Progenitor cell of endocrine pancreas (in vitro differentiated cells): ENCODE measurements around the gene ARTN. TPM values are rescaled to one million over a fixed set of nuclear protein-coding genes. Genes with fewer than 3 reads are reported as not detected.

Source experiments
- DNase-seq: peaks from one replicate; pipeline ENCODE4 v3.0.0; 2021; ENCODE audit warnings: low spot score; ENCODE audit not compliant: unreplicated experiment
- H3K27ac Mint-ChIP-seq: 2 replicates; pipeline ENCODE4 v1.8.0; 2021; ENCODE audit warnings: mild to moderate bottlenecking, moderate library complexity, mixed read lengths
- H3K27me3 Mint-ChIP-seq: 2 replicates; pipeline ENCODE4 v1.8.0; 2021; ENCODE audit warnings: mixed read lengths
- H3K36me3 Mint-ChIP-seq: 2 replicates; pipeline ENCODE4 v1.8.0; 2022; ENCODE audit warnings: mixed read lengths; ENCODE audit not compliant: insufficient read depth
- H3K4me1 Mint-ChIP-seq: 2 replicates; pipeline ENCODE4 v1.8.0; 2021; ENCODE audit warnings: low read depth, mixed read lengths
- H3K4me3 Mint-ChIP-seq: 2 replicates; pipeline ENCODE4 v1.8.0; 2021; ENCODE audit warnings: low read depth, mild to moderate bottlenecking, moderate library complexity, mixed read lengths
- H3K9me3 Mint-ChIP-seq: 2 replicates; pipeline ENCODE4 v1.8.0; 2021; ENCODE audit warnings: low read depth, mixed read lengths
- CTCF ChIP-seq: fragments of 200-600 bp; sonication (generic); IDR thresholded peaks from one replicate; pipeline ENCODE4 v1.5.0; 2021; ENCODE audit warnings: antibody characterized with exemption, mild to moderate bottlenecking; ENCODE audit not compliant: unreplicated experiment
- total RNA-seq: library from RNA; stranded (reverse); gene quantifications from 2 replicates; pipeline ENCODE4 v1.2.1, GENCODE V29; 2021

The ARTN gene
- total RNA-seq, 1 donor from 2014 or later: 2.0 TPM

DNA sequence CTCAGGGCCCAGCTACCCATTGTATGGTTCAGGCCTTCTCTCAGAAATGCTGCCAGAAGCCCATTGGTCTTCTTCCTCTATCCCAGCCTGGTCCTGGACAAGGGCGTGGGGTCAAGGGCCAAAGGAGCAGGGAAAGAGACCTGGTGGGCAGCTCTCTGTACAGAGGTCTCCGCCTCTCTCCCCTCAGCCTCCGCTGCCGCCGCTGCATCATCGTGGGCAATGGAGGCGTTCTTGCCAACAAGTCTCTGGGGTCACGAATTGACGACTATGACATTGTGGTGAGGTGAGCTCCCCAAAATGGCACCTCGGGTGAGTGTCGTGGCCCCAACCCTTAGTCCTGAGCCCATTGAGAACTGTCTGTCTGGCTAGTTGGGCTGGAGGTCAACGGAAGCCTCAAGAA is 34.6 kb upstream of the ARTN start:
- no peaks in the 10 kb centered on the region for H3K36me3 Mint-ChIP-seq
- peaks cover 1% of the 10 kb centered on the region for H3K4me1 Mint-ChIP-seq
- DNase-seq: no peak
- no peak for TF ChIP-seq CTCF
- H3K27me3 Mint-ChIP-seq: no peaks in the 10 kb centered on the region
- no peak overlapping the region for H3K4me3 Mint-ChIP-seq
- H3K27ac Mint-ChIP-seq: no peak overlapping the region
- H3K9me3 Mint-ChIP-seq: no peaks in the 10 kb centered on the region

DNA sequence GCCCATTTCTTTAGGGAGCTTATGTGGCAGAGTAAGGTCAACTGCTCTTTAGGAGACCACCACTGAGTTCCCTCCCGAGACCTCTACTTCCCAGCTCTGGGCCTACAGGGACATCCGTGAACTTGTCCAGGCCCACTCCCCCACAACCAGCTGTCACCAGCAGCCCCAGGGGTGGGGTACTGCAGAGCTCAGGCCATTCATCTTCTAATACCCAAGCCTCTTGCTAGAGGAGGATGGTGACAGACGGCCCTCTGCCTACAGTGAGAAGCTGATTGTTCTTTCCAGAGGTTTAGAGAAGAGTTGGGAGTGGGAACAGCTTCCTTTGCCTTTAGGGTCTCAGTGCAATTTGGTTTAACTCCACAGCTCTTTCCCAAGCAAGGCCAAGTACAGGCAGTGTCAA is 33.2 kb upstream of the ARTN start:
- Mint-ChIP-seq H3K9me3 (no peaks in the 10 kb centered on the region), H3K36me3 (no peaks in the 10 kb centered on the region), H3K27ac (no peak overlapping the region), H3K4me1 (peaks cover 1% of the 10 kb centered on the region), H3K27me3 (peaks cover 4% of the 10 kb centered on the region), H3K4me3 (no peak overlapping the region)
- no peak for DNase-seq
- TF ChIP-seq CTCF: no peak

- peaks cover 4% of the 10 kb centered on the region for H3K27me3 Mint-ChIP-seq
- peaks cover 1% of the 10 kb centered on the region for H3K4me1 Mint-ChIP-seq
- DNase-seq: no peak
- peak overlapping the region; percentile 5 for H3K27ac Mint-ChIP-seq
- no peak for TF ChIP-seq CTCF
- H3K36me3 Mint-ChIP-seq: no peaks in the 10 kb centered on the region
- no peaks in the 10 kb centered on the region for H3K9me3 Mint-ChIP-seq
- H3K4me3 Mint-ChIP-seq: no peak overlapping the region
These were observed 32.2 kb upstream of the ARTN start for GRCh38 chr1:43901196-43901961.

DNA sequence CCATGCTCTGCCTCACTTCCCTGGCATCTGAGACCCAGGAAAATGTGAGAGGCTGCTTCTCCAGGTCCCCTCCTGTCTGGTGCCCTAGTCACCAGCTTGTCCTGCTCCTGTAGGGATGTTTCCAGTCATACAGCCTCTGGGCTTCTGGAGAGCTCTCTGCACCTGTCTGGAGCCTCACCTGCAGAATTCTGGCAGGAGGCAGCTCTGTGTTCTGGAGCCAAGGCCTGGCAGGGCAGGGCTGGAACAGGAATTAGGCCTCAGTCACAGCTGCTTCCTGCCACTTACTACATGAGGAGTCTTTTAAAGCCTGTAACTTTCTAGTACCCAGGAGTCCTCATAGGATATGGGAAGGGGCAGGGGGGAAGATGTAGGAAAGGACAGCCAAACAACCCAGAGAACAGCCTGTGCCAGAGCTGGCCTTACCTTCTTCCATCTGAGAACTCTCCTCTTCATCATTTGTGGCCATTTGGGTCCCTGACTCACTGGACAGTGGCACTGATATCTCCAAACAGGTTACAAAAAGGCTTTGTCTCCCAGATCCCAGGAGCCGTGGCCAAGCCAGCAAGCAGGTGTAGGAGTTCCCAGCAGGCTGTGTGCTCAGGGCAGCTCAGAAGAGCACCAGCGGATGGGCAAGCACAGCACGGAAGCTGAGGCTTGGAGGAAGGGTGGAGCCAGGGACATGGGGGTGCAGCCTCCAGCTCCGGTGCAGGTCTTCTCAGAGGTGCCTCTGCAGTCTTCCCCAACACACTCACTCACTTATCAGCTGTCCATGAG is 31.4 kb upstream of the ARTN start:
- no peak for TF ChIP-seq CTCF
- no peak overlapping the region for H3K4me3 Mint-ChIP-seq
- DNase-seq: no peak
- H3K9me3 Mint-ChIP-seq: no peaks in the 10 kb centered on the region
- H3K27ac Mint-ChIP-seq: peak overlapping the region; percentile 40
- H3K36me3 Mint-ChIP-seq: no peaks in the 10 kb centered on the region
- peaks cover 10% of the 10 kb centered on the region for H3K27me3 Mint-ChIP-seq
- H3K4me1 Mint-ChIP-seq: peaks cover 1% of the 10 kb centered on the region

DNA sequence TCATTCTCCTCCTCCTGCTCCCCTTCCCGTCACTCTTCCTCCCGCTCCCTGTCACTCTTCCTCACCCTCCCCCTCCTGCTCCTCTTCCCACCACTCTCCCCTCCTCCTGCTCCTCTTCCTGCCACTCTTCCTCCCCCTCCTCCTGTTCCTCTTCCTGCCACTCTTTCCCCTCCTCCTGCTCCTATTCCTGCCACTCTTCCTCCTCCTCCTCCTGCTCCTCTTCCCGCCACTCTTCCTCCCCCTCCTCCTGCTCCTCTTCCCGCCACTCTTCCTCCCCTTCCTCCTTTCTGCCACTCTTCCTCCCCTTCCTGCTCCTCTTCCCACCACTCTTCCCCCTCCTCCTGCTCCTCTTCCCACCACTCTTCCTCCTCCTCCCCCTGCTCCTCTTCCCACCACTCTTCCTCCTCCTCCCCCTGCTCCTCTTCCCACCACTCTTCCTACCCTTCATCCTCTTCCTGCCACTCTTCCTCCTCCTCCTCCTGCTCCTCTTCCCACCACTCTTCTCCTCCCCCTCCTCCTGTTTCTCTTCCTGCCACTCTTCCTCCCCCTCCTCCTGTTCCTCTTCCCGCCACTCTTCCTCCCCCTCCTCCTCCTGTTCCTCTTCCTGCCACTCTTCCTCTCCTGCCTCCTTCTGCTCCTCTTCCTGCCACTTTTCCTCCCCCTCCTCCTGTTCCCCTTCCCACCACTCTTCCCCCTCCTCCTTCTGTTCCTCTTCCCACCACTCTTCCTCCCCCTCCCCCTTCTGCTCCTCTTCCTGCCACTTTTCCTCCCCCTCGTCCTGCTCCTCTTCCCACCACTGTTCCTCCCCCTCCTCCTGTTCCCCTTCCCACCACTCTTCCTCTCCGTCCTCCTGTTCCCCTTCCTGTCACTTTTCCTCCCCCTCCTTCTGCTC is 28.7 kb upstream of the ARTN start:
- no peaks in the 10 kb centered on the region for H3K36me3 Mint-ChIP-seq
- H3K27ac Mint-ChIP-seq: no peak overlapping the region
- no peak for TF ChIP-seq CTCF
- peaks cover 1% of the 10 kb centered on the region for H3K4me1 Mint-ChIP-seq
- no peaks in the 10 kb centered on the region for H3K9me3 Mint-ChIP-seq
- H3K27me3 Mint-ChIP-seq: peaks cover 17% of the 10 kb centered on the region
- no peak for DNase-seq
- no peak overlapping the region for H3K4me3 Mint-ChIP-seq
